Measurements from ENCODE around the gene EFCAB8.

Gene EFCAB8

DNA sequence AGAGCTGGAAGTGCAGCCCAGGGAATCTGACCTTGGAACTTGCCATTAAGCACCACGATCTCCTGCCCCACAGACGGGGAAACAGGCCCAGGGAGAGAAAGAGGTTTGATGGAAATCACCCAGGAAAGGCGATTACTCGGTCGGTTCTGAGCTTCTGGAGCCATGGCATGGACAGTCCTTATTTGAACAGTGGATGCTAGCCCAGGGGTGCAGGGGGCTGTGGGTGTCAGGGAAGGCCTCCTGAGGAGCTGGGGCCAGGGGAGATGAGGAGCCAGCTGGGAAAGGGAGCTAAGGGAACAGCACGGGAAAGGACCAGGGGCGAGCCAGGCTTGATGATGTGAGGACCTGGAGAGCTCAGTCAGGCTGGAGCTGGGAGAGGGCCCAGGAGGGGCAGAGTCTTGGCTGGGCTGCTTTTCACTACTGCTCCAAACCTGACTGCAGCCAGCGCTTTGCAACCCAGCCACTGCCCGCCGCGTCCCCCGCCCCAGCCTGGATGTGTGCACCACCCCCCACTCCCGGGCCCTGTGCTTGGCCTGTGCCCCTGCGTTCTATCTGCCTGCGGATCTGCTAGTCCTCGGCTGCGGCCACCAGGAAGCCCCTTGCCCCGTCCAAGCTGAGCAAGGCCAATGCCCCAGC, 127.7 kb downstream of the EFCAB8 start:
- DNase-seq (ENCODE audit: low read depth): no peak

DNA sequence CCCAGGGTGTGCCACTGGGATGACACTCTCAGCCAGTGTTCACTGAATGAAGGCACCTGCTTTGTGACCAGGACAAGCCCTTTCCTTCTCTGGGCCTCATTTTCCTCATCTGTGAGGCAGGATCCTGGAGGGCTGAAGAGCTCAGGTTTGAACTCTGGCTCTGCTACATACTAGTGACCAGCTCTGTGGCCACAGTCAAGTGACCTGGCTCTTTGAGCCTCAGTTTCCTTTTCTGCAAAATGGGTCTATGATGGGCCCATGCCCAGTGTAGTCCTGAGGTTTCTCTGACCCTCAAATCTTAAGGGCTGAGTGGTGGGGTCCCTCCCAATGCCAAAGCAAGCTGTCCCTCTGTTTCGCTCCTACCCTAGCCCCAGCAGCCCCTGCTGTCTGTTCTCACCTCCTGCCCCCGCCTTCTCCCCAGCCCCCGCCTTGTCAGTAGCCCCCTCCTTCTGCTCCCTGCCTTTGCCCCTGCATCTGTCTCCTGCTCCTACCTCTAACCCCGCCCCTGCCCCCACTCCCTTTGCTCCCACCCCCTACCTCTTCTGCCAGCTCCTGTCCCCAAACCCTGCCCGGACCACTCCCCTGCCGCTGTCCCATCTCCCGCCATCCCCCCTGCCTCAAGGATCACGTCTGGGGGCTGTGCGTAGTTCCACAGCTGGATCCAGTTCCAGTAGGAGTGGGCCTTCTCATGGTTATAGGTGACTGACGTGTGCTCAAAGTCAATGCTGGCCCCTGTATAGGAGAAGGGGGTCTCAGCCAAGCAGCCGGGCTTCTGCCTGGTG, 128.5 kb downstream of the EFCAB8 start:
- DNase-seq (ENCODE audit: low read depth): no peak

DNA sequence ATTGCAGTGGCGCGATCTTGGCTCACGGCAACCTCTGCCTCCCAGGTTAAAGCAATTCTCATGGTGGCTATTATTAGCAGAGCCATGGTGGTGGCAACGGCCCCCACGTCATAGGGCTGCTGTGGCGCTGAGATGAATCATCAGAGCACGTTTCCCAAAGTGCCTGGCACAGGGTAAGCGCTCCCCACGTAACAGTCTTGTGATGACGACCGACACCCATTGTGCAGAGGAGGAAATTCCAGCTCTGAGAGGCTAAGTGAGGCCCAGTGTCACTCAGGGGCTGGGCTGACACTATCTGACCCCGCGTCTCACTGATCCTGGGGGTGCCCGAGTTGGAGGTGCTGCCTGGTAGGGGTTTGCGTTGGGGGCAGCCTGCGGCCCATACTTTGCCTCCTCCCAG, 129.3 kb downstream of the EFCAB8 start:
- no peak for DNase-seq (ENCODE audit: low read depth)

DNA sequence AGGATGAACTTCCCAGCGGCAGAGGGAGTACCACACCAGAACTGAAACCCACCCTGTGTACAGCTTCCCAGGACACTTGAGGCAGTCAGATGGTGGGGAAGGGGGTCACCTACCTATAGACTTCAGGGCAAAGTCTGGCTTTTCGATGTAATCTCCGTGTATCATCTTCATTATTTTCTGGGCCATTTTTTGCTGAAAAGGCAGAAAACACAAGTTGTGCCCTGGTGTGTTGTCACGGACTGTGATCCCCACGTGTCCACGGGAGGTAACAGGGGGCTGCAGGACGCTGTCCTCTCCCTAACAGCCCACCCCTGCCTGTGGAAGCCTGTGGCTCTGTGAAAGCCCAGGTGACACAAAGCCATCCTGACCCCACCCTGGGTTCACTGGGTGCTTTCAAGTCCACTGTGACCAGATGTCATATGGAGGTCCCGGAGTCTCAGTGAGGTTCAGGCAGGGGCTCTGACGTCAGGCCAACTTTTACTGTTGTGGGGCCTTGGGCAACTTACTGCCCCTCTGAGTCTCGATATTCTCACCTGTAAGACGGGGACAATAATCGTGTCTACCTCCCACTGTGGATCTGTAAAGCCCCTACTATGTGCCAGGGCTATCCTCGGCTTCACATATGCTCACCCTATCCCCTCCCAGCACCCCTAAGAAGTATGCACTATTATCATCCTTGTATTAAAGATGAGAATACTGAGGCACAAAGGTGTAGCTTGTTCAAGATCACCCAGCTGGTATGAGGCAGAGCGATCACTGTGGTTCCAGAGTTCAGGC, 131.0 kb downstream of the EFCAB8 start:
- no peak for DNase-seq (ENCODE audit: low read depth)

GRCh38 chr20:32990426-32990825, 131.7 kb downstream of the EFCAB8 start:
- no peak for DNase-seq (ENCODE audit: low read depth)

GRCh38 chr20:32991383-32991782, 132.7 kb downstream of the EFCAB8 start:
- DNase-seq (ENCODE audit: low read depth): no peak

- DNase-seq (ENCODE audit: low read depth): no peak
These were observed 133.3 kb downstream of the EFCAB8 start for GRCh38 chr20:32991792-32992641.

DNA sequence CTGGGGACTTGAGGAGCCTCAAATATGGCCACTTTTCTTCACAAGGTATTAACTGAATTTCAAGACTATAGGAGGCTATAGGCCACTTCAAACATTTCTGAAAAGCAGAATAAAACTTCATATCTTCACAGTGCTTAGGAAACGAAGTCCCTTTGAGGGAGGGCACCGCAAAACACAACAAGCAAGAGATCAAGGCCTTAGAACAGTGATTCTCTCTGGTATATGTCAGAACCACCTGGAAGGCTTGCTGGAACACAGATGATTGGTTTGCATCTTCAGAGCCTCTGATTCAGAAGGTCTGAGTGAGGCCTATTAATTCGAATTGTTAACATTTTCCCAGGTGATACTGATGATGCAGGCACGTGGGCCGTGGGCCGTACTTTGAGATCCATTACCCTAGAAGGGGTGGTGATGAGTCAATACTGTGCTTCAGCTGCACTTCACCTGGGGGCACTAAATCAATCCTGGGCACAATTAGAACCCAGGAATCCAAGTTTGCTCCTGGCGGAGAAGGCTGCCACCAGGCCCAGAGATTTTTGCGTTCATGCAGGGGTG, 134.8 kb downstream of the EFCAB8 start:
- no peak for DNase-seq (ENCODE audit: low read depth)

- no peak for DNase-seq (ENCODE audit: low read depth)
These were observed 137.1 kb downstream of the EFCAB8 start for GRCh38 chr20:32995802-32996201.

GRCh38 chr20:32997431-32997830, 138.7 kb downstream of the EFCAB8 start:
- no peak for DNase-seq (ENCODE audit: low read depth)

- no peak for DNase-seq (ENCODE audit: low read depth)
These were observed 141.0 kb downstream of the EFCAB8 start for GRCh38 chr20:32999603-33000250.

DNA sequence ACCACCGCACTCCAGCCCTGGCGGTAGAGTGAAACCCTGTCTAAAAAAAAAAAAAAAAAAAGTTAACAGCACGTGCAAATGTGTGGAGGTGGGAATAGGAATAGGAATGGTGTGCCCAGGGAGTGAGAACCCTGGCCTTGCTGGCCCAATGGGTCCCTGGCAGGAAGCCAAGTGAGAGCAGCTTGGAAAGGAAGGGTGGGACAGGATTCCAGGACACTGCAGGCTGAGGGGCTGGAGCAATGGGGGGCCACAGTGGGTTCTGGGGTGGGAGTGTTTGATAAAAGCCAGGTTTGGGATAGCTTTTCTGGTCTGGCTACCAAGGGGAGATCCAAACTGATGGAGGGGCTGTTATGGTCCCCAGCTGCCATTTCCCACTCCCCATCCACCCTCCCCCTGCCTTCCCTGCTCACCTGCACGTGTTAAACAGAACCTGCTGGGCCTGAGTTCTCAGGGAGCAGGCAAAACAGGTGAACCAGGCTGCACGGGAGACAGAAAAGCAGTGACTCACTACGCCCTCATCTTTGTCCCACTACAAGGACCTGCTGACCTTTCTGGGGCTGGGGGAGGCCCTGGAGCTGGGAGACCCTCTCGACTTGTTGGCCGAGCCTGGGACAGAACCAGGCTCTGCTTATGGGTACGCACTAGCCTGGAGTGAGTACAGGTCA, 142.2 kb downstream of the EFCAB8 start:
- no peak for DNase-seq (ENCODE audit: low read depth)

GRCh38 chr20:33002087-33002808, 143.5 kb downstream of the EFCAB8 start:
- DNase-seq (ENCODE audit: low read depth): no peak

DNA sequence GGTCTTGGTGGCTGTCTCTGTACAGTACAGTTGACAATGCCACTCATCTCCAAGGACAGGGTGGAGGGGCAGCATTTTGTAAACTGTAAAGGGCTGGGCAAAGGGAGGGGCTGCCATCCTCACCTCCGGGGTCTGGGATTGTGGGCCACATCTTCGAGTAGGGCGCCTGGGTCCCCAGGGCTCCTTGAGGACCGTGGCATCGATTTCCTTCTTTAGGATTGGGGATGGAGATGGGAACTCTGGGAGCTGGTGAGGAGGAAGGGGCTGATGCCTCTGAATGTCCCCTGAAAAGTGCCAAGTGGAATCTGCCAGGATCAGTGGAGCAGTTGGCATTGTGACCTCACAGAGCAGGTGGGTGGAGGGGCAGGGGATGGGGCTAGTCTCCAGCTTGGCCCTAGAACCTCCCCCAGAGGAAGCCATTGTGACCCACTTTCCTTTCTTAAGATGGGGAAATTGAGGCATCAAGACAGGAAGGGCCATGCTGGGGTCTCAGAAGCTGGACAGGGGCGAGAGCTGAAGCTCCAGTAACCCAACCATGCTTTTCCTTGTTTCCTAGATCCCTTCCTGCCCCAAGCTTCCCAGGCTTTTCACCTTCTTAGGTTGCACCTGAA, 145.5 kb downstream of the EFCAB8 start, which contains the start of gene SUN5:
SUN5 (minus strand) TSS at position 293 of the 611 bp plus-strand sequence; CDS start at position 200, 93 bp downstream.
- DNase-seq (ENCODE audit: low read depth): no peak

GRCh38 chr20:33005132-33005566, 146.4 kb downstream of the EFCAB8 start:
- no peak for DNase-seq (ENCODE audit: low read depth)

- DNase-seq (ENCODE audit: low read depth): no peak
These were observed 147.4 kb downstream of the EFCAB8 start for GRCh38 chr20:33005908-33006775.

GRCh38 chr20:33006776-33007375, 148.2 kb downstream of the EFCAB8 start:
- DNase-seq (ENCODE audit: low read depth): no peak
